GM18907 (cell line): ENCODE results near the gene FAM222A.

Source experiments
- ATAC-seq: cut with Tn5 transposase; IDR thresholded peaks from one replicate; pipeline ENCODE4 v1.9.1; 2021; ENCODE audit warnings: mild to moderate bottlenecking, moderate library complexity; ENCODE audit not compliant: unreplicated experiment

The FAM222A gene

DNA sequence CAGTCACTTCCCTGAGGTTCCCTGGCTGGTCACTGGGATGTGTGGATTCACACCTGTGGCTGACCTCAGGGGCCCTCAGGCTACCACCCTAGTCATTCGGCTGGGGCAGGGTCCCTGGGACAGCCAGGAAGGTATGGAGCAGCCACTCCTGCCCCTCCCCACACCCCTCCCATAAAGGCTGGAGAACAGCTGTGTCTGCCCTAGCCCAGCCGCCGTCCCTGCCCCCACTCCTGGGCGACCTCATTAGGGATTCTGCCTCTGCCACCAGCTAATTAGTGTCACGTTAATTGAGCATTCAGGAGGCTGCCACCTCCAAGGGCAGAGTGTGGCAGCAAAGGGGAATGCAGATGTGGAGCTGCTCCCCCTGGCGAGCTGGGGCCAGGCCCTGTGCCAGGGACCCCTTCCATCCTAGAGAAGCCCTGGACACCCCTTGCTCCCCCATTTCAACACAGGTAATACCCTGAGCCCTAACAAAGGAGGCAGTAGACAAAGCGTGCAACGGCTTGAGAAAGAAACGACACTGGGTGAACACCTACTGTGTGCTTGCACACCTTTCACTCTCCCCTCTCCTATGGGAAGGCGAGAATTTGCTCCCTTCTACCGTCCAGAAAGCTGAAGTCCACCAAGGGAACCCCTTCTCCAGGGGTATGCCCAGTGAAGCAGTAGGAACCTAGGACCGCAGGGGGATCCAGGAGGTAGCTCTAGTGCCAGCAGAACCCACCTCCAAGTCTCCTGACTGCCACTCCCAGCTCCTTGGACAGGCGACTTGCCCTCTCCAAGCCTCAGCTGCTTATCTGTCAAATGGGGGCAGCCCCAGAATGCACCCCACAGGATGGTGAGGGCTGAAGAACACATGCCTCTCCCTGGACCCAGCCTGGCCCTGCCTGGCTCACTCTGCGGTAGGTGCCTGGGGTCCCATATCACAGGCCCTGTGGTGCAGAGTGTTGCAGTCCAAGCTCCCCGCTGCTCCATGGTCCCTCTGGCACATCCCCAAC is 45.1 kb downstream of the FAM222A start:
- ATAC-seq: no peak

DNA sequence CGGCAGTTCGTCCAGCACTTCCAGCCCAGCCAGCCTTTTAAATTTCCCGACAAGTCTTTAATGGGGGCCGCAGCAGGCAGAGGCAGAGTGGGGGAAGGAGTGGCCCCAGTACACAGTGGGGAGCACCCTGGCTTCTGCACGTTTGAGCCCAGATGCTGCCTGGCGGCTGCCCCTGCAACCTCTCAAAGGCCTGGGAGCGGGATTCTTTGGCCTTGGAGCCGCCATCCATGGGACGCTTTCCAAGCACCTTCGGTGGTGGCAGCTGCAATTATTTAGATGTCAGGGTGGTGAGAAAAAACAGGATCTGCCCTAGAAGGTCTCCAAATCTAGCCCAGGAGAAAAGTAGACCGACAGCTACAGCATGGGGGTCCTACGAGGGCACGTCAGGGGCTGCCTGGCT is 46.0 kb downstream of the FAM222A start:
- no peak for ATAC-seq

GRCh38 chr12:109760031-109760929 is 46.7 kb downstream of the FAM222A start:
- ATAC-seq: no peak

GRCh38 chr12:109760930-109761921 is 47.6 kb downstream of the FAM222A start:
- no peak for ATAC-seq

DNA sequence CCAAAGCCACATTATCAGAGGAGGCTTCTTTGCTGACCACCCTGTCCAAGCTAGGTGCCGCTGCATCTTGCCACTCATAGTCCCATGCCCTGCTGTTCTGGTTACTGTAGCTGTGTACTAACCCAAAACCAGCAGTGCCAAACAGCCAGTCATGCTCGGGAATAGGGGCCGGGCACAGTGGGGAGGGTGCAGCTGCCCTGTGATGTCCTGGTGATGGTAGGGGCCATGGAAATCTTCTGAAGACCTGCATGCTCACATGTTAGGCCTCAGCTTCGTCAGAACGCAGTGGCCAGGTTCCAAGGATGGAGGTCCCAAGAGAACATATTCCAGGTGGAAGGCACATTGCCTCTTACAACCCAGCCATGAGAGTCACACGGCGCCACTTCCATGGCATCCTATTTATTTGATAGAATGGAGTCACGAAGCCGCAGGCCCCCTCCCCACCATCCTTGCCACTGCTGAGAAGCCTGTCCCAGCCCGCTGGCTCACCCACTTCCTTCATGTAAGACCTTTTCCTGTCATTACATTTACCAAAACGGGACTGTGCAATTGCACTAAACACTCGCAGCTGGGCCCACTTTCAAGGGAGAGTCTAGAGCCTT is 48.5 kb downstream of the FAM222A start:
- ATAC-seq: no peak

- ATAC-seq: no peak
These were observed 49.1 kb downstream of the FAM222A start for GRCh38 chr12:109762673-109763191.

GRCh38 chr12:109763201-109763841 is 49.7 kb downstream of the FAM222A start:
- no peak for ATAC-seq

GRCh38 chr12:109764123-109764522 is 50.5 kb downstream of the FAM222A start:
- no peak for ATAC-seq

DNA sequence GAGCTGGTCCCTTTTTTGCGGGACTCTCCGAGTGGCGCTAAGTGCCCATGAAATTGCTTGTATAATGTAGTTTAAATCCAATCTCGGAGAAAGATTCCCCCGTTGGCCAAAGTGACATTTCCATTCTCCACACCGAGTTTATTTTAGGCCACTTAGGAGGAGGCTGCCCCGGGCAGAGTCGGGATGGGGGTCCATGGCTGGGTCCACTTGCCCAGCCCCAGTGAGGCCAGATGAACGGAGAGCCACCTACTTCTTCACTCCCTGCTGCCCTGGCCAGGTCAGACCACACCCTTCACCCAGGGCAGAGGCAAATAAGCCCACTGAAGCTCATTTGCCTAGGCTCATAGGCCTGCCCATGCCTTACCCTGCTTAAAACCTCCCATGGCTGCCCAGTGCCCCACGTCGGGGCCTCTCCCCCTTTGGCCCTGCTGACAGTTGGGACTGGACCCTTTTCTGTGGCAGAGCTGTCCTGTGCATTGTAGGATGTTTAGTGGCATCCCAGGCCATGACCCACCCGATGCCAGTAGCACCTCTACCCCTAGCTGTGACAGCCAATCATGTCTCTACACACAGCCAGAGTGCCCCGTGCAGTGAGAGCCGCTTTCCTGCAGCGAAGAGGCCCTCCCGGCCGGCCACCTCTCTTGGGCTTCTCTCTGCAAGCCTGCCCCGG is 51.3 kb downstream of the FAM222A start:
- ATAC-seq: no peak

GRCh38 chr12:109765446-109765810 is 51.8 kb downstream of the FAM222A start:
- no peak for ATAC-seq

DNA sequence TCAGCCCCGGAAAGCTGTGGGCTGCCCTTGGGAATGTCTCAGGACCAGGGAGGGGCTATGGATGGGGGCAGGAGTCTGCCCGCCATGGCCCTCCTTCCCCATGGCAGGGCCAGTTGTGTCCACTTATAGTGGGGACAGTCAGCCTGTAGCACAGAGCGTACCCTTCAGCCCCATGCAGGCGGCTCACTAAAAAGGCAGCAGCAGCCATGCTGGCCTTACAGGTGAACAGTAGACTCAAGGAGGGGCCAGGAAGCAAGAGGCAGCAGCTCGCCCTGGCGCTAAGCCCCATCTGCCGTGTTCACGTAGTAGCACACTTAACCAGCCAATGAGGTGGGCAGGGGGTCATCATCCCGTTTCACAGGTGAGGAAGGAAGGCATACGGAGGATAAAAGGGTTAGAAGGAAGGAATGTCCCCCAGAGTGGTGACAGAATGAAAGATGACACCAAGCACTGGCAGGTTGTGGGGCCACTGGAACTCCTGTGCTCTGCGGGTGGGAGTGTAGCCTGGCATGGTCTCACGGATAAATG is 52.7 kb downstream of the FAM222A start:
- no peak for ATAC-seq

GRCh38 chr12:109767456-109767855 is 53.8 kb downstream of the FAM222A start:
- ATAC-seq: no peak

GRCh38 chr12:109767991-109768900 is 54.6 kb downstream of the FAM222A start:
- no peak for ATAC-seq

- no peak for ATAC-seq
These were observed 55.5 kb downstream of the FAM222A start for GRCh38 chr12:109768901-109769670.

DNA sequence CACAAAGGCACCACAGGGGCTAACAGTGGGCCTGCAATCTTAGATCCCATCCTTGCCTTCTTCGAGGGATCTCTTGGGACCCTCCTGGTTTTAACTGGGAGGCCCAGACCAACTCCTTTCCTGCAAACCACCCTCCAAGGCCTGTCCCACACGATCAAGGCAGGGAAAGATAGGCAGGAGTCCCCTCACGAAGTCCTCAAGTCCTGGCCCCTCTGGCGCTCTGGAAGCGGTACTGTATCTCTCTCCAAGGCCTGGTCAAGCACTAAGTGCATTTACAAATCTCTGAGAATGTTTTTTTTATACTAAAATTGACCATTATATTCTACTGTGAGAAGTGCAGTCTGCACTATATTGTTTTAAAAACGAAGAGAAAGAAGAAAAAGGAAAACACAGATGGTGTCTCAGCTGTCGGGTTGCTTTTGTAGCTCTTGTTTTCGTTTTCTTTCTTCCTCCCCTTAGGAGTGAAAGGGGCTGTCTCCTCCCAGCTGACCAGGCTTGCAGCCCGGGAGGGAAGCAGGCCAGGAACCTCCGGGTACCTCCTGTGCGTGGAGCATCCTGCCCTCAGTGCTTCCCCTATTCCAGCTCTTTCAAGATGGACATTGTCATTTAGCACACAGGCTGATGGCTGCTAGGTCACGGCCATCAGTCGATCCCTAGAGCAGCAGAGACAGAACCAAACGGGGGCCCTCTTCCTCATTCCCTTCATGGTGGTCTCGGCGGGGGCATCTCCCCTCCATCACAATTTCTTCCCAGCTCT is 56.7 kb downstream of the FAM222A start:
- no peak for ATAC-seq
